Measurements from ENCODE around the gene ACTR1B. TPM values are rescaled to one million over a fixed set of nuclear protein-coding genes. Genes with fewer than 3 reads are reported as not detected.
A peak's percentile ranks its signal among the peaks of the same experiment; 100 is the strongest.

The ACTR1B gene
- total and polyA plus RNA-seq, 8 donors: 46.8 to 90.0 (median 50.2) TPM

GRCh38 chr2:97708048-97708380, 44.2 kb upstream of the ACTR1B start:
- no peak overlapping the region for H3K27ac ChIP-seq
- 84 to 91% methylated on average over 4 of the region's 4 CpGs for WGBS, 2 donors
- TF ChIP-seq CTCF (IDR thresholded peaks at IDR 0.05): no peak
- H3K9me3 ChIP-seq: no peaks in the 10 kb centered on the region
- FAIRE-seq (no peak), ATAC-seq (no peak), DNase-seq (peak in 1 of 6 donors; percentile 32)
- no peaks in the 10 kb centered on the region for H3K4me1 ChIP-seq
- no peaks in the 10 kb centered on the region for H3K27me3 ChIP-seq
- intact Hi-C loops (cut with DNase I): loop anchor here in 2 of 3 donors (5.0 to 10.0 kb wide), 2 partner anchors 674 to 1643 kb away; no protein-coding TSS in a partner anchor
- H3K4me3 ChIP-seq: no peak overlapping the region
- H3K36me3 ChIP-seq: no peaks in the 10 kb centered on the region

- 53 to 64% methylated on average over 11 of the region's 11 CpGs for WGBS, 2 donors
- Histone ChIP-seq H3K4me3 (no peak overlapping the region), H3K4me1 (no peaks in the 10 kb centered on the region), H3K27ac (no peak overlapping the region), H3K27me3 (no peaks in the 10 kb centered on the region), H3K9me3 (no peaks in the 10 kb centered on the region), H3K36me3 (no peaks in the 10 kb centered on the region)
- ATAC-seq: peak in 3 of 4 donors; percentile 29 to 79 (median 41)
- no peak for FAIRE-seq
- intact Hi-C loops (cut with DNase I): loop anchor here in 2 of 3 donors (5.0 to 10.0 kb wide), 2 partner anchors 675 to 1643 kb away; no protein-coding TSS in a partner anchor
- TF ChIP-seq CTCF (IDR thresholded peaks at IDR 0.05): no peak
- peak in 1 of 6 donors; percentile 41 for DNase-seq
Observed at GRCh38 chr2:97707362-97708047, 43.7 kb upstream of the ACTR1B start.

GRCh38 chr2:97706708-97707345, 43.0 kb upstream of the ACTR1B start:
- H3K27ac ChIP-seq: no peak overlapping the region
- intact Hi-C loops (cut with DNase I): loop anchor here in 2 of 3 donors (5.0 to 10.0 kb wide), 2 partner anchors 675 to 1642 kb away; no protein-coding TSS in a partner anchor

GRCh38 chr2:97706112-97706511, 42.3 kb upstream of the ACTR1B start:
- no peaks in the 10 kb centered on the region for H3K36me3 ChIP-seq
- no peak overlapping the region for H3K4me3 ChIP-seq
- H3K27ac ChIP-seq: no peak overlapping the region
- peak in 1 of 6 donors; percentile 40 for DNase-seq
- no peak for FAIRE-seq
- no peaks in the 10 kb centered on the region for H3K4me1 ChIP-seq
- intact Hi-C loops (cut with DNase I): loop anchor here in 2 of 3 donors (5.0 to 10.0 kb wide), 2 partner anchors 676 to 1641 kb away; no protein-coding TSS in a partner anchor
- TF ChIP-seq CTCF (IDR thresholded peaks at IDR 0.05): no peak
- H3K27me3 ChIP-seq: no peaks in the 10 kb centered on the region
- no peak for ATAC-seq
- WGBS, 2 donors: 94 to 96% methylated on average over 13 of the region's 13 CpGs
- no peaks in the 10 kb centered on the region for H3K9me3 ChIP-seq

More at GRCh38 chr2:97706708-97707345, 43.0 kb upstream of the ACTR1B start:
- Histone ChIP-seq H3K36me3 (no peaks in the 10 kb centered on the region), H3K27me3 (no peaks in the 10 kb centered on the region), H3K9me3 (no peaks in the 10 kb centered on the region), H3K4me3 (no peak overlapping the region), H3K4me1 (no peaks in the 10 kb centered on the region)
- TF ChIP-seq CTCF (IDR thresholded peaks at IDR 0.05): no peak
- DNase-seq (peak in 1 of 6 donors; percentile 21), ATAC-seq (no peak), FAIRE-seq (no peak)
- 75 to 80% methylated on average over 10 to 11 of the region's 11 CpGs for WGBS, 2 donors
